LNCAP (cell line): ENCODE measurements around the gene KIF19.

Experiments used
- TF ChIP-seq, protein P1 (sequence below): fragments of 450-650 bp; IDR thresholded peaks from 2 replicates; pipeline ENCODE4 v1.5.1; 2017; ENCODE audit warnings: mild to moderate bottlenecking

KIF19 gene, protein sequence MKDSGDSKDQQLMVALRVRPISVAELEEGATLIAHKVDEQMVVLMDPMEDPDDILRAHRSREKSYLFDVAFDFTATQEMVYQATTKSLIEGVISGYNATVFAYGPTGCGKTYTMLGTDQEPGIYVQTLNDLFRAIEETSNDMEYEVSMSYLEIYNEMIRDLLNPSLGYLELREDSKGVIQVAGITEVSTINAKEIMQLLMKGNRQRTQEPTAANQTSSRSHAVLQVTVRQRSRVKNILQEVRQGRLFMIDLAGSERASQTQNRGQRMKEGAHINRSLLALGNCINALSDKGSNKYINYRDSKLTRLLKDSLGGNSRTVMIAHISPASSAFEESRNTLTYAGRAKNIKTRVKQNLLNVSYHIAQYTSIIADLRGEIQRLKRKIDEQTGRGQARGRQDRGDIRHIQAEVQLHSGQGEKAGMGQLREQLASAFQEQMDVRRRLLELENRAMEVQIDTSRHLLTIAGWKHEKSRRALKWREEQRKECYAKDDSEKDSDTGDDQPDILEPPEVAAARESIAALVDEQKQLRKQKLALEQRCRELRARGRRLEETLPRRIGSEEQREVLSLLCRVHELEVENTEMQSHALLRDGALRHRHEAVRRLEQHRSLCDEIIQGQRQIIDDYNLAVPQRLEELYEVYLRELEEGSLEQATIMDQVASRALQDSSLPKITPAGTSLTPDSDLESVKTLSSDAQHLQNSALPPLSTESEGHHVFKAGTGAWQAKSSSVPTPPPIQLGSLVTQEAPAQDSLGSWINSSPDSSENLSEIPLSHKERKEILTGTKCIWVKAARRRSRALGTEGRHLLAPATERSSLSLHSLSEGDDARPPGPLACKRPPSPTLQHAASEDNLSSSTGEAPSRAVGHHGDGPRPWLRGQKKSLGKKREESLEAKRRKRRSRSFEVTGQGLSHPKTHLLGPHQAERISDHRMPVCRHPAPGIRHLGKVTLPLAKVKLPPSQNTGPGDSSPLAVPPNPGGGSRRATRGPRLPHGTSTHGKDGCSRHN

DNA sequence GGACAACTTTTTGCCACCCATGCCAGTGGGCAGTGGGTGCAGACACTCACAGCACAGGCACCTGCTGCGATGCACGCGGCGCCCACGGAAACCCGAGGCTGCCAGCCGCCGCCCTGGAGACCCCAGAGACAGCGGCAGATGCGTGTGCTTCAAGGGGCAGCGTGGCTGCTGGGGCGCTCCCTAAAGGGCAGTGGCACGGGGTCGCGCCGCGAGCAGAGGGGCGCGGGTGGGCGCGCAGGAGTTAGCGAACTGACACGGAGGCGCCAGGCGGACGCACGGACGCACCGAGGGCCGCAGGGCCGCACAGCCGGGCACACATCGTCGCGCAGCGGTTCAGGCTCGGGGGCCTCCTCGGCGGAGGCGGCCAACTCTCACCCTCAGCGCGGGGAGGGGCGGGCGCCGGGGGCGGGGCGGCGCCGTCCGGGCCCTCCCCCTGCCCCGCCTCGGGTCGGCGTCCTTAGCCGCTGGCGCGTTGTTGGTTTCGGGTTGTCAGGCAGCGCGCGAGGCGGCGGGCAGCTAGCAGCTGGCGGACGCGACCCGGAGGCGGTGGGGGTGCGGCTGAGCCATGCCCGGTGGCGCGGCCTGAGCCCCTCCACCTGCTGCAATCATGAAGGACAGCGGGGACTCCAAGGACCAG lies at the start of gene KIF19:
Gene KIF19 (plus strand): TSS at position 484 of the 637 bp plus-strand sequence. CDS start 124 bp downstream, at position 608.
- TF ChIP-seq, protein P1, sequence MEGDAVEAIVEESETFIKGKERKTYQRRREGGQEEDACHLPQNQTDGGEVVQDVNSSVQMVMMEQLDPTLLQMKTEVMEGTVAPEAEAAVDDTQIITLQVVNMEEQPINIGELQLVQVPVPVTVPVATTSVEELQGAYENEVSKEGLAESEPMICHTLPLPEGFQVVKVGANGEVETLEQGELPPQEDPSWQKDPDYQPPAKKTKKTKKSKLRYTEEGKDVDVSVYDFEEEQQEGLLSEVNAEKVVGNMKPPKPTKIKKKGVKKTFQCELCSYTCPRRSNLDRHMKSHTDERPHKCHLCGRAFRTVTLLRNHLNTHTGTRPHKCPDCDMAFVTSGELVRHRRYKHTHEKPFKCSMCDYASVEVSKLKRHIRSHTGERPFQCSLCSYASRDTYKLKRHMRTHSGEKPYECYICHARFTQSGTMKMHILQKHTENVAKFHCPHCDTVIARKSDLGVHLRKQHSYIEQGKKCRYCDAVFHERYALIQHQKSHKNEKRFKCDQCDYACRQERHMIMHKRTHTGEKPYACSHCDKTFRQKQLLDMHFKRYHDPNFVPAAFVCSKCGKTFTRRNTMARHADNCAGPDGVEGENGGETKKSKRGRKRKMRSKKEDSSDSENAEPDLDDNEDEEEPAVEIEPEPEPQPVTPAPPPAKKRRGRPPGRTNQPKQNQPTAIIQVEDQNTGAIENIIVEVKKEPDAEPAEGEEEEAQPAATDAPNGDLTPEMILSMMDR, result no peak

DNA sequence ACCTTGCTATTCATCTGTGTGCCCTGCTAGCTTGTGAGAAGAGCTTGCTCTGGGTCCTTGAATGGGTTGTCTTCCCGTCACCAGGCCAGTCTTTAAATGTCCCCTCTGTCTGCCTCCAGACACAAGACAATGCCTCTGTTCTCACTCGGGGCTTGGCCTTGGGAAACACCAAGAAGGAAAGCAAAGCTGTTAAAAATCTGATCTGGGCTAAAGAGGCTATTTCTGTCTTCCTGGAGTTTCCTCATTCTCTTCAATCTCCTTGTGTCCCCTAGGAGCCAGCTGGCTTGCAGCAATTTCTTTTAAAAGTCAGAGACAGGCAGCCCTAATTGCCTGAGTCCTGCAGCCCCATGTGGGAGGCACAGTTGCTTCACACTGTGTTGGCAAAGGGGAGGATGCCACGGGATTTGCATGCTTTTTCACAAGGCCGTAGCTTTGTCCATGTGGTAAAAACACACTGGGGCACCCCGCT lies 49.5 kb upstream of the KIF19 start:
- TF ChIP-seq, protein P1, result no peak

DNA sequence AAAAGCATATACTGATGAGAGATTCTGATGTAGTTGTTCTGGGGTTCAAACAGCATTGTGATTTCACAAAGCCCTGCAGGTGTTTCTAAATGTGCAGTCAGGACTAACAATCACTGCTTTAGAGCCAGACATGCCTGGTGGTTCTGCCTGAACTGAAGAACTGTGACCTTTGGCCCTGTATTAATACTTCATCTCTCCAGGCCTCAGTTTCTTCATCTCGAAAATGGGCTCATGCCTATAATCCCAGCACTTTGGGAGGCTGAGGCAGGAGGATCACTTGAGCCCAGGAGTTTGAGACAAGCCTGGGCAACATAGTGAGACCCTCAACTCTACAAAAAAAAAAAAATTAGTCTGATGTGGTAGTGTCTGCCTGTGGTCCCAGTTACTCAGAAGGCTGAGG lies 48.1 kb upstream of the KIF19 start:
- TF ChIP-seq, protein P1, result no peak

DNA sequence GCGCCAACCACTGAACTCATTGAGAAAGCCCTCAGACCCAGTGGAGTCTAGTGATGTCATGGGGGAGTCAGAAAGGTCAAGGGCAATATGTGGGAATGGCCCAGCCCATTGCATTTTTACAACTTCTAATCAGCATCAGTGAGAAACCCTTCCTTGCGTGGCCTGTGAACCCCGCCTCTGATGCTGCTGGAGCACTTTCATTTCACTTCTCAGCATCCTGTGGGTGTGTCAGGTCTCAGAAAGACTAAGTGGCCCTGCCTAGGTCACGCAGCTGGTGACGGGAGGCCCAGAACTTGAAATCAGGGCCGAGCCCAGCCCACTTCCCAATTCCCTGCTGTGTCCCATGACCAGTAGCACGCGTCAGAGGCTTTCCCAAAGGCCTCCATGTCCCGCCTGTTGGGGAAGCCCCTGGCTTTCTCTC lies 45.9 kb upstream of the KIF19 start:
- TF ChIP-seq, protein P1, result no peak

DNA sequence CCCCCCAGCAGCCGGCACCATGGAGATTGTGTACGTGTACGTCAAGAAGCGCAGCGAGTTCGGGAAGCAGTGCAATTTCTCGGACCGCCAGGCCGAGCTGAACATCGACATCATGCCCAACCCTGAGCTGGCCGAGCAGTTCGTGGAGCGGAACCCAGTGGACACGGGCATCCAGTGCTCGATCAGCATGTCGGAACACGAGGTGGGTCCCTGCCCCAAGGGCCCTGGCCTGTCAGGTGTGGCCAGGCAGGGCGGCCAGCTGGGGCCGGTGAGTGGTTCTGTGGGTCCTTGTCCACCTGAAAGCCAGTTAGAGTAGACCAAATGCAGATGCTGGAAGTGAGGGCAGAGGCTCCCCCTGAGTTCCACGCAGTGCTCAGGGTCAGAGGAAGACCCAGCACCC lies 44.2 kb upstream of the KIF19 start:
- TF ChIP-seq, protein P1, result no peak

DNA sequence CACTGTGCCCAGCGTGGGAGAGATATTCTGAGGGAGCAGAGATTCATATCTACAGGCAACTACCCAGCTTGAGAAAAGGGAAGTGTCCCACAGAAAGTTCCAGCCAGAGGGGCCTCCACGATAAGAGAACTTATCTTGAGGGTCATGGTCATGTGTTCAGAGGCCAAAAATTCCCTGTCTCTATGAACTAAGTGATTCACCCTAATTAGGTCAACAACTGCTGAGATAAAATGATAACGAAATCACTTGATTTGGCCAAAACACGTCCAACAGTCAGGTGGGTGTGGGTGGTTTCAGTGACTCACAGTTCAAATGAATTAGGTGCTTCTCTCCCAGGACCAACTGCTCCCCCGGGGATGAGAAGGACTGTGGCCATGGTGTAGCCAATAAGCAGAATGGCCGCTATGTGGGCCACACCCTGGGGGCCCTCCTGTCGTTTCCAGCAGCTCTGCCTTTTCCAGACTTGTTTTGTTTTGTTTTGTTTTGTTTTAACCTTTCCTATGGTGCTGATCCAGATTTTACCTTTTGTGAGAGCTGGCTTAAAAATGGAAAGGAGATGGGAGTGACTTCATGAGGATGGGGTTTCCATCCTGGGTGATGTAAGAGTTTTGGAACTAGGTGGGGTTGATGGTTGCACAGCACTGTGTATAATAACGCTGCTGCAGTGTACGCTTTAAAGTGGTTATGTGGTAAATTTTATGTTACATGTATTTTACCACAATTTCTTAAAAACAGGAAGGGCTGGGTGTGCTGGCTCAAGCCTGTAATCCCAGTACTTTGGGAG lies 43.2 kb upstream of the KIF19 start:
- TF ChIP-seq, protein P1, result no peak
